ENCODE measurements around the gene FKBP2.

Gene FKBP2

DNA sequence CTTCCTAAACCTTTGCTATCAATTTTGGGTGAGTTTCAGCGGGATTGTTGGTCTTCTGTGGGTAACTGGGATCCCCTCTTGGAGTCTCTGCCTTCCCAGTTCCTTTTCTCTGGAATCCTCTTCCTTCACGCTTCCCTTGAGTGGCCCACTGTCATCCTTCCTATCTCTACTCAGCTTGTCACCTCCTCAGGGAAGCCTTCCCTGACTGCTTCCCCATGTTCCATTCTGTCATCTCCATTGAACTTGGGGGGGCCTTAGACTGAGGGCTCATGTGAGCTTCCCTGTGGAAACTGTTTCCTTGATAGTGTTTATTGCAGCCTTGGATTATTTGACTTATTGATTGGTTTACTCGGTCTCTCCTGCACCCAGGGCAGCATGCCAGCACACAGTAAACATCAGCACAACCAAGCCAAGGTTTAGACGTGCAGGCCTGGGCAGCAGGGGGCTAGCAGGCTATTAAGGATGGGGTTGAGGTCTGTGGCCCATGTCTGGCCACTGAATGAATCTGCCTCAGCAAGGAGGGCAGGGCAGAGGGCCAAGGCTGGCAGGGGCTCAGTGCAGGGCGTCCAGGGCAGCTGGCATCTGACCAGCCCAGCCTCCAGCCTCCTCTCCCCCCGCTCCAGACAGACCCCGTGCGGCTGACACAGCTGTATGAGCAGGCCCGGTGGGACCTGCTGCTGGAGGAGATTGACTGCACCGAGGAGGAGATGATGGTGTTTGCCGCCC is 22.1 kb upstream of the FKBP2 start:
- FAIRE-seq (no peak), DNase-seq (ENCODE audit: insufficient read length, low spot score) (no peak)
- TF ChIP-seq SPI1 (IDR thresholded peaks at IDR 0.05; ENCODE audit: low read depth, low read length) (no peak), POLR2A (IDR thresholded peaks at IDR 0.05; ENCODE audit: low read depth, low read length) (no peak), TAF1 (IDR thresholded peaks at IDR 0.05; ENCODE audit: low read depth, low read length) (no peak), POLR2AphosphoS5 (IDR thresholded peaks at IDR 0.05; ENCODE audit: low read depth, low read length) (no peak)

DNA sequence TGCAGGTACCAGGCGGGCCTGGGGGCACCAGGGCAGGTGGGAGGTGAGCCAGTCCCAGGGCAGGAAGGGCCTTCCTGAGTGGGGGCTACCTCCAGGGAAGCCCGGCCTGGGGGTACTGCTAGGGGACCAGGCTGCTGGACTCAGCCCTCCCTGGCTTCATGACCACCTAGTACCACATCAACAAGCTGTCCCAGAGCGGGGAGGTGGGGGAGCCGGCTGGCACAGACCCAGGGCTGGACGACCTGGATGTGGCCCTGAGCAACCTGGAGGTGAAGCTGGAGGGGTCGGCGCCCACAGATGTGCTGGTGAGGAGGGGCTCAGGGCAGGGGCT is 21.6 kb upstream of the FKBP2 start:
- DNase-seq (ENCODE audit: insufficient read length, low spot score): no peak
- TF ChIP-seq POLR2AphosphoS5 (IDR thresholded peaks at IDR 0.05; ENCODE audit: low read depth, low read length) (no peak), TAF1 (IDR thresholded peaks at IDR 0.05; ENCODE audit: low read depth, low read length) (no peak), SPI1 (IDR thresholded peaks at IDR 0.05; ENCODE audit: low read depth, low read length) (no peak), PAX5 (IDR thresholded peaks at IDR 0.05; ENCODE audit: insufficient read depth, low read length, severe bottlenecking) (no peak), POU2F2 (IDR thresholded peaks at IDR 0.05; ENCODE audit: low read depth, low read length) (no peak), POLR2A (IDR thresholded peaks at IDR 0.05; ENCODE audit: low read depth, low read length) (no peak)
- no peak for FAIRE-seq

DNA sequence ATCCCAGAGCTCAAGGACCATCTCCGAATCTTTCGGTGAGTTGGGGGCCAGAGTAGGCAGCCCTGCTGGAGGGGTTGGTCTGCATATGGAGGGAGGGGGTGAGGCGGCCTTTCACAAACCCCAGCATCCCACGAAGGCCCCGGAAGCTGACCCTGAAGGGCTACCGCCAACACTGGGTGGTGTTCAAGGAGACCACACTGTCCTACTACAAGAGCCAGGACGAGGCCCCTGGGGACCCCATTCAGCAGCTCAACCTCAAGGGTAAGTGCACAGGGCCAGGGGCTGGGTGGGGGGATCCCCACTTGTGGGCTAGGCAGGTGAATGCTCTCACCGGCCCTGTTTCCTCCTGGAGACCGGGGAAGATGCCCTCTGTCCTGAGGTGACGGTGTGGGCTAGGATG is 21.1 kb upstream of the FKBP2 start:
- TF ChIP-seq POLR2AphosphoS5 (IDR thresholded peaks at IDR 0.05; ENCODE audit: low read depth, low read length) (no peak), SPI1 (IDR thresholded peaks at IDR 0.05; ENCODE audit: low read depth, low read length) (no peak), PAX5 (IDR thresholded peaks at IDR 0.05; ENCODE audit: insufficient read depth, low read length, severe bottlenecking) (no peak), TAF1 (IDR thresholded peaks at IDR 0.05; ENCODE audit: low read depth, low read length) (no peak), POLR2A (IDR thresholded peaks at IDR 0.05; ENCODE audit: low read depth, low read length) (no peak), POU2F2 (IDR thresholded peaks at IDR 0.05; ENCODE audit: low read depth, low read length) (no peak)
- no peak for FAIRE-seq

DNA sequence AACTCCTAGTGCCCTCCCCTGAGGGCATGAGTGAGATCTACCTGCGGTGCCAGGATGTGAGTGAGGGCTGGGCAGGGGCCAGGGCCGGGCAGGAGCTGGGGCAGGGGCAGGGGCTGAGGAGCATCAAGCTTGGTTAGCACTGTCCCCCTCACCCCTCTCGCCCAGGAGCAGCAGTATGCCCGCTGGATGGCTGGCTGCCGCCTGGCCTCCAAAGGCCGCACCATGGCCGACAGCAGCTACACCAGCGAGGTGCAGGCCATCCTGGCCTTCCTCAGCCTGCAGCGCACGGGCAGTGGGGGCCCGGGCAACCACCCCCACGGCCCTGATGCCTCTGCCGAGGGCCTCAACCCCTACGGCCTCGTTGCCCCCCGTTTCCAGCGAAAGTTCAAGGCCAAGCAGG is 20.6 kb upstream of the FKBP2 start:
- no peak for DNase-seq (ENCODE audit: insufficient read length, low spot score)
- no peak for TF ChIP-seq POLR2A (IDR thresholded peaks at IDR 0.05; ENCODE audit: low read depth, low read length)
- no peak for FAIRE-seq

More for the DNA sequence above, 21.1 kb upstream of the FKBP2 start:
- no peak for DNase-seq (ENCODE audit: insufficient read length, low spot score)

DNA sequence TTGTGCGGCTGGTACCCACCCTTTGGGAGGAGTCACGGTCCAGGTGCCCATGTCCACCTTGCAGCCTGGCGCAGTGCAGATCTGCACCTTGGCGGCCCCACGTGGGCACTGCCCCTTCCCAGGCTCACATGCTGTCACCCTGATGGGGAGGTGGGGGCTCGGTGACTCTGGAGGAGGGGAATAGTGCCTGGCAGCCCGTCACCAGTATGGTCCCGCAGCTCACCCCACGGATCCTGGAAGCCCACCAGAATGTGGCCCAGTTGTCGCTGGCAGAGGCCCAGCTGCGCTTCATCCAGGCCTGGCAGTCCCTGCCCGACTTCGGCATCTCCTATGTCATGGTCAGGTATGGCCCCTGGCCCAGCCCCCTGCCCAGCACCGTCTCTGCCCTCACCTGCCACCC is 20.1 kb upstream of the FKBP2 start:
- TF ChIP-seq POLR2A (IDR thresholded peaks at IDR 0.05; ENCODE audit: low read depth, low read length) (no peak), SPI1 (IDR thresholded peaks at IDR 0.05; ENCODE audit: low read depth, low read length) (no peak), TAF1 (IDR thresholded peaks at IDR 0.05; ENCODE audit: low read depth, low read length) (no peak), PAX5 (IDR thresholded peaks at IDR 0.05; ENCODE audit: insufficient read depth, low read length, severe bottlenecking) (no peak), POLR2AphosphoS5 (IDR thresholded peaks at IDR 0.05; ENCODE audit: low read depth, low read length) (no peak; the same call in 1 of the 2 replicates), POU2F2 (IDR thresholded peaks at IDR 0.05; ENCODE audit: low read depth, low read length) (no peak)
- no peak for FAIRE-seq

DNA sequence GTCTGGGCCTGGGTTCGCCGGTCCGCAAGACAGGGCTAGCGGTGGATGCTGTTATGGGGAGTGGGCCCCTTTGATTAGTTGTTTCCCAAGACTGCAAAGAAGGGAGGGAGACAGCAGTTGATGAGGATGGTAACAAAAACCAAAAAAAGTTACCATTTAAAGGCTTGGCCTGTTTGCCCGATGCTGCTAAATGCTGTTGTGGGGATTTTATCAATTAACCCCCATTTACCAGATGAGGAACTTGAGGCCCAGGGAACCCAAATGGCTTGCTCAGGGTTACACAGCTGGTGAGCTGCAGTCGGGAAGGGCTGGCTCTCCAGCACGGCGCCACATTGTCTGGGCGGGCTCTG is 18.3 kb upstream of the FKBP2 start:
- TF ChIP-seq PAX5 (IDR thresholded peaks at IDR 0.05; ENCODE audit: insufficient read depth, low read length, severe bottlenecking): no peak
- no peak for TF ChIP-seq TAF1 (IDR thresholded peaks at IDR 0.05; ENCODE audit: low read depth, low read length)
- no peak for TF ChIP-seq POLR2A (IDR thresholded peaks at IDR 0.05; ENCODE audit: low read depth, low read length)
- TF ChIP-seq POLR2AphosphoS5 (IDR thresholded peaks at IDR 0.05; ENCODE audit: low read depth, low read length): no peak
- no peak for TF ChIP-seq POU2F2 (IDR thresholded peaks at IDR 0.05; ENCODE audit: low read depth, low read length)
- no peak for TF ChIP-seq SPI1 (IDR thresholded peaks at IDR 0.05; ENCODE audit: low read depth, low read length)
- no peak for FAIRE-seq
- DNase-seq (ENCODE audit: insufficient read length, low spot score): no peak

More for the DNA sequence above, 20.1 kb upstream of the FKBP2 start:
- DNase-seq (ENCODE audit: insufficient read length, low spot score): no peak

DNA sequence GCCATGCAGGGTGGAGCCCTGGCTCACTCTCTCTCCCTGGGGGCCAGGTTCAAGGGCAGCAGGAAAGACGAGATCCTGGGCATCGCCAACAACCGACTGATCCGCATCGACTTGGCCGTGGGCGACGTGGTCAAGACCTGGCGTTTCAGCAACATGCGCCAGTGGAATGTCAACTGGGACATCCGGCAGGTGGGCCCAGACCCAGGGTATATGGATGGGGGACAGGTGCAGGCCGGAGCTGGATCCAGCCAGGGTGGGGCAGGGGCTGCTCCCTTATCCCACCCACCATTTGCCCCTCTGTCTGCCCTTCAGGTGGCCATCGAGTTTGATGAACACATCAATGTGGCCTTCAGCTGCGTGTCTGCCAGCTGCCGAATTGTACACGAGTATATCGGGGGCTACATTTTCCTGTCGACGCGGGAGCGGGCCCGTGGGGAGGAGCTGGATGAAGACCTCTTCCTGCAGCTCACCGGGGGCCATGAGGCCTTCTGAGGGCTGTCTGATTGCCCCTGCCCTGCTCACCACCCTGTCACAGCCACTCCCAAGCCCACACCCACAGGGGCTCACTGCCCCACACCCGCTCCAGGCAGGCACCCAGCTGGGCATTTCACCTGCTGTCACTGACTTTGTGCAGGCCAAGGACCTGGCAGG is 17.8 kb upstream of the FKBP2 start:
- DNase-seq (ENCODE audit: insufficient read length, low spot score) (no peak), FAIRE-seq (no peak)
- no peak for TF ChIP-seq PAX5 (IDR thresholded peaks at IDR 0.05; ENCODE audit: insufficient read depth, low read length, severe bottlenecking)
- TF ChIP-seq POLR2A (IDR thresholded peaks at IDR 0.05; ENCODE audit: low read depth, low read length): no peak
- peak; percentile 49; the same call in 1 of the 2 replicates for TF ChIP-seq POLR2AphosphoS5 (IDR thresholded peaks at IDR 0.05; ENCODE audit: low read depth, low read length)
- TF ChIP-seq TAF1 (IDR thresholded peaks at IDR 0.05; ENCODE audit: low read depth, low read length): no peak
- no peak for TF ChIP-seq POU2F2 (IDR thresholded peaks at IDR 0.05; ENCODE audit: low read depth, low read length)
- TF ChIP-seq SPI1 (IDR thresholded peaks at IDR 0.05; ENCODE audit: low read depth, low read length): no peak

DNA sequence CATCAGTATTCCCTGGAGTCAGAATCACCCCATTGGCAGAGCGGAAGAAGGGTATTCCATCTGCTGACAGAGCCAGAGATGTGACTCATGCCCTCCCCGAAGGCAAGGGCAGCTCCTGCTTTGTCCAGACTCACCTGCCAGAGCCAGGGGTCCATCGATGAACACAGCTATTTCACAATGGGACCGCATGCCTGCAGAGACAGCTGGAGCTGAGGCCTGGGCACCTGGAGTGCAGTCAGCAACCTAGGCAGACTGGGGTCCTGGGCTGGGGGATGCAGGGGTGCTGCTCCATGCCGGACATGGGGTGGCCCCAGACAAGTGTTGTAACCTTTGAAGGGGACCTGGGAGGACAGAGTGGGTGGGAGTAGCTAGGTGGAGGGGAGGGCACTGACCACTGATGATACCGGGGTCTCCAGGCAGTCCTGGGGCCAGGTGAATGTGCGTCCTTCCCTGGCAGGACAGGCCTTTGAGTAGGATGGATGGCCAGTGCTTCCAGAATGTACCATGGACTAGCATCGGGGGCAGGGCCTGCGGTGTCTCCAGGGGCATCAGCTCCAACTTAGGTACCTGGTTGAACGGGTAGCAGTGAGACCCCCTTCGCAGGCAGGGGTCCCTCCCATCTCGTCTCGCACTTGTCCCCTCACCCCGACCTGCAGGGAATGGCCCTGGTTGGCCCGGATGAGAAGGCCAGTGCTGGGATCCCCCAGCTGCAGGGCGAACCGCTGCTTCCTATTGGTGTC is 16.6 kb upstream of the FKBP2 start:
- TF ChIP-seq PAX5 (IDR thresholded peaks at IDR 0.05; ENCODE audit: insufficient read depth, low read length, severe bottlenecking) (no peak), POLR2A (IDR thresholded peaks at IDR 0.05; ENCODE audit: low read depth, low read length) (0 out of 2 replicates have a peak, but pooled peaks have one; percentile 25), POU2F2 (IDR thresholded peaks at IDR 0.05; ENCODE audit: low read depth, low read length) (no peak), POLR2AphosphoS5 (IDR thresholded peaks at IDR 0.05; ENCODE audit: low read depth, low read length) (peak; percentile 80; the same call in 1 of the 2 replicates)
- FAIRE-seq (no peak), DNase-seq (ENCODE audit: insufficient read length, low spot score) (no peak)

DNA sequence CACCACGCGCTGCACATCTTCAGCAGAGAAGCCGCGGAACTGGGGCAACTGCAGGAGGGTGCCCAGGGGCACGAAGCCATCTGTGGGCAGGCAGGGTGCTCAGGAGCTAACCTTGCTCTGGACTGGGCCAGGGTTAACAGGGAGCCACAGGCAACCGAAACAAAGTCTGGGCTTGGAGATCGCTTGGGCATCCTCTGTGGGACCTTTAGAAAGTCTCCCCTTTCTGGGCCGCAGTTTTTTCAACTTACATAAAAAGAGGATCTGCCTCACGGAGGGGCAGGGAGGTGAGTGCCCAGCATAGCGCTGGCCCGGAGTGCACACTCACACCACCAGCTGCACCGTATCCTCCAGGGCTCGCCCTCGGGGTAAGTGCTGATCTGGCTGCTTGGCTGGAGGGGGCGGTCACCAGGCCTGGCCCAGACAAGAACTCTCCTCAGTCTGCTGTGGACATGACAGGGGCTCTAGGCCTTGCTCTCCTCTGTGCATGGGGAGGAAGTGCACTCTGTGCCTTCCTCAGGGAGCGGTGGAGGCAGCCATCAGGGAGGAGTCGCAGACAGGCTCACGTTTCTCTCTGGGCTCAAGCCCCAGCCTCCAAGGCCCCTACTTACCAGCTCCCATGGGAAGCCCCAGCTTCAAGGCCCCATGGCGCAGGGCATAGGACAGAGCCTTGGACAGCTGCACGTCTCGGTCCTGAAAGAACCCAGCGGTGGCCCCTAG is 15.8 kb upstream of the FKBP2 start:
- TF ChIP-seq POLR2AphosphoS5 (IDR thresholded peaks at IDR 0.05; ENCODE audit: low read depth, low read length): 0 out of 2 replicates have a peak, but pooled peaks have one; percentile 15
- TF ChIP-seq POU2F2 (IDR thresholded peaks at IDR 0.05; ENCODE audit: low read depth, low read length): no peak
- TF ChIP-seq PAX5 (IDR thresholded peaks at IDR 0.05; ENCODE audit: insufficient read depth, low read length, severe bottlenecking): no peak
- 0 out of 2 replicates have a peak, but pooled peaks have one; percentile 28 for TF ChIP-seq SPI1 (IDR thresholded peaks at IDR 0.05; ENCODE audit: low read depth, low read length)
- FAIRE-seq (peak; percentile 20), DNase-seq (ENCODE audit: insufficient read length, low spot score) (peak; percentile 30)
